ENCODE results near the gene NEXN.

DNA sequence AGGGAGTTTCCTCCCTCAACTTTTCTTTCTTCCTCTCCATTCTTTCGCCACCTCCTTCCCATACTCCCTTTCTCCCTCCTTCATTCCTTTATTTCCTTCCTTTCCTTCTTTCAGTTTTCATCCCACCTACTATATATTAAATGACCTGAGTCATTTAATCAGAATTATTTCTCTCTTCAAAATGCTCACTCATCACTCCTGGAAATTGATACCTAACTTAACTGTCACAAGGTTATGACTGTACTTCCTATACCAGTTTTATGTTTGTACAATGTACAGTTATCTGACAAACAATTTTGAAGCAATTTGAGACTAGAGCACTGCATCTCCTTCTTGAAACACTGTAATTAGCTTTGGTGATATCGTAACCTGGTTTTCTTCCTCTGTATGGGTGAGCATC, 41.4 kb downstream of the NEXN start:
- TF ChIP-seq, protein P1, sequence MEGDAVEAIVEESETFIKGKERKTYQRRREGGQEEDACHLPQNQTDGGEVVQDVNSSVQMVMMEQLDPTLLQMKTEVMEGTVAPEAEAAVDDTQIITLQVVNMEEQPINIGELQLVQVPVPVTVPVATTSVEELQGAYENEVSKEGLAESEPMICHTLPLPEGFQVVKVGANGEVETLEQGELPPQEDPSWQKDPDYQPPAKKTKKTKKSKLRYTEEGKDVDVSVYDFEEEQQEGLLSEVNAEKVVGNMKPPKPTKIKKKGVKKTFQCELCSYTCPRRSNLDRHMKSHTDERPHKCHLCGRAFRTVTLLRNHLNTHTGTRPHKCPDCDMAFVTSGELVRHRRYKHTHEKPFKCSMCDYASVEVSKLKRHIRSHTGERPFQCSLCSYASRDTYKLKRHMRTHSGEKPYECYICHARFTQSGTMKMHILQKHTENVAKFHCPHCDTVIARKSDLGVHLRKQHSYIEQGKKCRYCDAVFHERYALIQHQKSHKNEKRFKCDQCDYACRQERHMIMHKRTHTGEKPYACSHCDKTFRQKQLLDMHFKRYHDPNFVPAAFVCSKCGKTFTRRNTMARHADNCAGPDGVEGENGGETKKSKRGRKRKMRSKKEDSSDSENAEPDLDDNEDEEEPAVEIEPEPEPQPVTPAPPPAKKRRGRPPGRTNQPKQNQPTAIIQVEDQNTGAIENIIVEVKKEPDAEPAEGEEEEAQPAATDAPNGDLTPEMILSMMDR (conservative IDR thresholded peaks at IDR 0.05) = no peak
- TF ChIP-seq EZH2 (IDR thresholded peaks at IDR 0.05; ENCODE audit: low read depth) = no peak

Data from PC-9 (cell line).